ENCODE results near the gene TP63.

The TP63 gene

DNA sequence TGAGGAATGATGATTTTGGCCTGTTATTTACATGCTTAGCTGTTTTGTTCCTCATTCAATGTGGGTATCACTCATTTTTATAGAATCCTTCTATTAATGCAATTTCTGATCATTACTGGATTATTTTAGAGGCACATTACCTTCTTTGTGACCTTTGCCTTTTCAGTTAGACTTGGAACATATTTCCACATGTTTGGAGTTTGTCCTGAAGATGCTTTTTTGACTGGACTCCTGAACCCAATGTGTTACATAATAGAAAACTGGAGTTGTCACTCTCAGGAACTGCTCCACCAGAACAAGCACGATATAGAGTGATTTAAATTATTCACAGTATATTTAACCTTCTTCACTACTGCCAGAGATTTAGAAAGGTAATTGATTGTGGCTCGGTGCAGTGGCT lies 59.5 kb downstream of the TP63 start:
- DNase-seq (ENCODE audit: low spot score) = no peak
- in situ Hi-C loops (cut with MboI; ENCODE audit: low pct_unique_long_range_greater_than_20kb, low sequenced_read_pairs, unreplicated experiment) = no loop called here
- TF ChIP-seq, protein P1, sequence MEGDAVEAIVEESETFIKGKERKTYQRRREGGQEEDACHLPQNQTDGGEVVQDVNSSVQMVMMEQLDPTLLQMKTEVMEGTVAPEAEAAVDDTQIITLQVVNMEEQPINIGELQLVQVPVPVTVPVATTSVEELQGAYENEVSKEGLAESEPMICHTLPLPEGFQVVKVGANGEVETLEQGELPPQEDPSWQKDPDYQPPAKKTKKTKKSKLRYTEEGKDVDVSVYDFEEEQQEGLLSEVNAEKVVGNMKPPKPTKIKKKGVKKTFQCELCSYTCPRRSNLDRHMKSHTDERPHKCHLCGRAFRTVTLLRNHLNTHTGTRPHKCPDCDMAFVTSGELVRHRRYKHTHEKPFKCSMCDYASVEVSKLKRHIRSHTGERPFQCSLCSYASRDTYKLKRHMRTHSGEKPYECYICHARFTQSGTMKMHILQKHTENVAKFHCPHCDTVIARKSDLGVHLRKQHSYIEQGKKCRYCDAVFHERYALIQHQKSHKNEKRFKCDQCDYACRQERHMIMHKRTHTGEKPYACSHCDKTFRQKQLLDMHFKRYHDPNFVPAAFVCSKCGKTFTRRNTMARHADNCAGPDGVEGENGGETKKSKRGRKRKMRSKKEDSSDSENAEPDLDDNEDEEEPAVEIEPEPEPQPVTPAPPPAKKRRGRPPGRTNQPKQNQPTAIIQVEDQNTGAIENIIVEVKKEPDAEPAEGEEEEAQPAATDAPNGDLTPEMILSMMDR (IDR thresholded peaks at IDR 0.05; ENCODE audit: extremely low read depth, insufficient read depth, missing control alignments) = no peak

- TF ChIP-seq, protein P1 (IDR thresholded peaks at IDR 0.05; ENCODE audit: extremely low read depth, insufficient read depth, missing control alignments) = no peak
- DNase-seq (ENCODE audit: low spot score) = no peak
- in situ Hi-C loops (cut with MboI; ENCODE audit: low pct_unique_long_range_greater_than_20kb, low sequenced_read_pairs, unreplicated experiment) = no loop called here
Observed at GRCh38 chr3:189695400-189695799, 64.2 kb downstream of the TP63 start.

GRCh38 chr3:189698811-189699210 lies 67.6 kb downstream of the TP63 start:
- in situ Hi-C loops (cut with MboI; ENCODE audit: low pct_unique_long_range_greater_than_20kb, low sequenced_read_pairs, unreplicated experiment) = no loop called here
- no peak for DNase-seq (ENCODE audit: low spot score)
- TF ChIP-seq, protein P1 (IDR thresholded peaks at IDR 0.05; ENCODE audit: extremely low read depth, insufficient read depth, missing control alignments) = no peak

- TF ChIP-seq, protein P1 (IDR thresholded peaks at IDR 0.05; ENCODE audit: extremely low read depth, insufficient read depth, missing control alignments) = no peak
- in situ Hi-C loops (cut with MboI; ENCODE audit: low pct_unique_long_range_greater_than_20kb, low sequenced_read_pairs, unreplicated experiment) = no loop called here
- no peak for DNase-seq (ENCODE audit: low spot score)
Observed at GRCh38 chr3:189699885-189700284, 68.7 kb downstream of the TP63 start.

DNA sequence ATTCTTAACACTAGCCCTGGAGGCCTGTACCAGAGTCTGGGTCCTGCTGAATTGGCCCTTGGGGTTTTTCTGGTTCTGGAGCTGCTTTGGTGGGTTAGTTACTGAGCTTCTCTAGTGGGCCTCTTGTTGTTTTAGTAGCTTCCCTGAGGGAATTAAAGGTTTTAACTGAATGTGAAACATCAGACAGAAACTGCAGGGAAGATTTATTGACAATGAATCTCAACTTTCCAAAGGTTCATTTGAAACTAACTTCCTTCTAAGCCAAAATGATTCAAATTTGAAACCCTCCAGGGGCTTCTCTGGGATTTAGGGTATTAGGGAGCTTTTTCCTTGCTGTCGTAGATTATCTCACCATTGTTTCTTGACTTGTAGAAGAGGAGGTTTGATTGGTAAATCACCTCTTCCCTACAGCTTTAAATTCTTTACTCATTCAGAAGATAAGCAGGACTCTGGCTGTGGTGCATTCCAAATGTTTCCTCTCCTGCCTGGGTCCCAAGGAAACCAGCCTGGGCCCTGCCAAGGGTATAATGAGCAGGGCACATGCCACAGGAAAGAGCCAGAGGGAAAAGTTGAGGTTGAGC lies 71.0 kb downstream of the TP63 start:
- DNase-seq (ENCODE audit: low spot score) = no peak
- TF ChIP-seq, protein P1 (IDR thresholded peaks at IDR 0.05; ENCODE audit: extremely low read depth, insufficient read depth, missing control alignments) = no peak
- in situ Hi-C loops (cut with MboI; ENCODE audit: low pct_unique_long_range_greater_than_20kb, low sequenced_read_pairs, unreplicated experiment) = no loop called here

DNA sequence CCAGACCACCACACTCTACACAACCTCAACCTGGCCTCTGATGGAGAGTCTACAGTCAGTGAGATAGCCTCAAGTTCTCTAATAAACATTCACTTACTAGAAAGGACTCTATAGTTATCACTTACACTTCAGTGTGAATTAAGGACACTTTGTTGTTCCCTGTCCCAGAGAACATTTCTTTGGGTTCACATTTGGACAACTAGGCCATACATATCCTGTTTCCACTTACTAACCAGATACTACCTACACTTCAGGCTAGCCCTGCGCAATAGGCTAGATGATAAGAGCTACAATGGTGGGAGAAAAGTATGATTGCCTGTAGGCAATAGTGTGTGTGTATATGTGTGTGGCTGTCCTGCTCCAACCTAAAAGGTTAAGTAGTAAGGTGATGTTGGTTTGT lies 72.7 kb downstream of the TP63 start:
- TF ChIP-seq, protein P1 (IDR thresholded peaks at IDR 0.05; ENCODE audit: extremely low read depth, insufficient read depth, missing control alignments) = no peak
- in situ Hi-C loops (cut with MboI; ENCODE audit: low pct_unique_long_range_greater_than_20kb, low sequenced_read_pairs, unreplicated experiment) = no loop called here
- DNase-seq (ENCODE audit: low spot score) = no peak

GRCh38 chr3:189708375-189708774 lies 77.2 kb downstream of the TP63 start:
- no peak for DNase-seq (ENCODE audit: low spot score)
- TF ChIP-seq, protein P1 (IDR thresholded peaks at IDR 0.05; ENCODE audit: extremely low read depth, insufficient read depth, missing control alignments) = no peak
- in situ Hi-C loops (cut with MboI; ENCODE audit: low pct_unique_long_range_greater_than_20kb, low sequenced_read_pairs, unreplicated experiment) = no loop called here
